NCI-H2081 treated with DMSO at 0.1 percent for 48 hours (cell line): ENCODE data around the gene DNAJC18.
"Not testable (repeated sequence)": the region's sequence is repeated elsewhere in the genome, so short reads cannot be mapped to it uniquely, and the experiment has no call there.

Experiments
- DNase-seq: peaks from one replicate; lab custom pipeline; 2025; lab: John Stamatoyannopoulos, UW

Gene DNAJC18

GRCh38 chr5:139386956-139387355 is 52.4 kb downstream of the DNAJC18 start:
- not testable (repeated sequence) for DNase-seq

GRCh38 chr5:139386050-139386438 is 53.3 kb downstream of the DNAJC18 start:
- no peak for DNase-seq

- no peak for DNase-seq
Measured at GRCh38 chr5:139385061-139386049, 54.0 kb downstream of the DNAJC18 start.

DNA sequence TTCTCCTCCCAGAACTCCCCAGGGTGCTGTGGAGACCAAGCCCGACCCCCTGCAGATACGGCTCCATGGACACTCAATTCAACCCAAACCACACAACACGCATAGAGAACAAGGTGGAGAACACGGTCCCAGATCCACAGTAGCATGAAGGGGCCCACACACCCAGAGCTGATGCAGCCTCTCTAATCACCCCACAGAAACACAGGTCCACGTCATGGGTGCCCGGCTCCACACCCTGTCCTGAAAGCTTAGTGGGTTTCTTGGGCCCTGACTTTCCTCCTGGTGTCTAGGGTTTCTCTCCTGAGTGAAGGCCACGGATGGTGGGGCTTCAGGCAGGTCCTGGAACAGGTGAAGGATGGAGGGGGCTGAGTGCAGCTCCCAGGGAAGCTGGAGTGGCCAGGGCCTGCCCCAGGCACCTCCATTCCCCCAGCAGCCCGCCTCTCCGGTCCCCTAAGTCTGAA is 54.7 kb downstream of the DNAJC18 start:
- no peak for DNase-seq

- DNase-seq, result no peak
Measured at GRCh38 chr5:139383993-139384590, 55.2 kb downstream of the DNAJC18 start.

DNA sequence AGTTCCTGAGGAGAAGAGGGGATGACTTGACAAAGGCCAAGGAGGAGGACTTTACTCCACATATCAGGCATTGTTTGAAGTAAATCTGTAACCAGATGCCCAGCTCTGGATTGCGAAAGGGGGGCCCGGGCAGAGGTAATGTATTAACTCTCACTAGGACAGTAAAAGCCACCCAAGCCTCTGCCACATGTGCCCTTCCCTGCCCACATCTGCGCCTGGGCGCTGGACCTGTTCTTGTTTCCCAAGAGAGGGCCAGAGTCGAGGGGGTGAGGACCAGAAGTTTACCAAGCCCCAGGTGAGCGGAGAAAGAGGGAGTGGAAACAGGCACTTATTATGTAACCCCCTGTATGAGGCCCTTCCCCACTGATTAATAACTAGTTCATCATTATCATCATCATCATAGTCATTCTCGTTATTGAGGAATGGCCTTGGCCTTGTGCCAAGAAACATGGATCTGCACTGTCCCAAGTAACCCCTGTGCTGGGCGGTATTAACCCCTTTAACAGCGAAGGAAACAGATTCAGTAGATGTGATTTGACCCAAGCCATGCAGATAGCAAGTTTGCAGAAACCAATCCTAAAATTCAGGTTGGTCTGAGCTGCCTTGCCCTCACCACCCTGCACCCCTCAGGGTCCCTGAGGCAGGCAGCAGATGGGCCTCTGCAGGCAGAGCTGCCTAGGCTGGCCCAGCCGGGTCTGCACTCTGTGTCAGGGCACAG is 55.9 kb downstream of the DNAJC18 start, which contains the start of gene SLC23A1:
Gene SLC23A1, minus strand, starts transcription at position 23 of the 718 bp plus-strand sequence. CDS start 44 bp downstream, outside the sequence.
- DNase-seq, result no peak

- DNase-seq, result no peak
Measured at GRCh38 chr5:139382807-139383206, 56.5 kb downstream of the DNAJC18 start.

DNA sequence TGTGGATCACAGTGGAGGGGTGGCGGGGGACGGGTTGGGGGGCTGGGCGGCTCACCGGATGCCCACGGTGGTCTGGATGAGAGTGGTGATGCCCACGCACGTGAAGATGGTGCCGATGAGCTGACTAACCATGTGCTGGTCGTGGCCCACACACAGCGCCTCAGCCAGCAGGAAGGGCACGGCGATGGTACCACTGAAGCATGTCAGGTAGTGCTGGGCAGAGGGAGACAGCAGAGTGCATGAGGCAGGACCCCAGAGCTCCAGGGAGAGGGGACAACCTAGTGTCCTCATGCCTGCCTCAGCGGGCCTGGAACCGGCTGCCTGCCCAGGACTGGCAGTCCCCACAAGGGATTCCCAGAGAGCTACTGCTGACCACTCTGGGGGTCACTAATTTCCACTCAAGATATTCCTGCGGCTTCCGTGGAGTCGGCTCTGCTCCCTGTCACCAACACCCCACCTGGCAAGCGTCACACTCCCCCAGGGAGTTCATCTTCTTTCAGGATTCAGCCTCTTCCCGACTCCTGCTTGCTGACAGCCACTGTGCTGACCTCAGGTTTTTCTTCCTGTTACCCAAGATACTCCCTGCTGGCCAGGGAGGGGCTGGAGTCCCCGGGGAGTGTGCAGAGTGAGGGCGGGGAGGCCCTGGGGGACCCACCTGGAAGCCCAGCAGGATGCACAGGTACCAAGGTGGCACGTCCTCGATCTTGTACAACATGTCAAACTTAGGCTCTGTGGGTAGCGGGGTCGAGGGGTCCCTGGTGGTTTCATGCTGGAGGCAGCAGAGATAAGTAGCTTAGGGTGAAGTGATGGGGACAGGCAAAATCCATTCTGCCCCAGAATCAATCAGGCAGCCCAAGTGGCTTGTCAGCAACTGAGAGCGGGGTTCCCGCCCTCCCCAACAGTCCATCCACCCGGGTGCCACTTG is 57.2 kb downstream of the DNAJC18 start:
- no peak for DNase-seq

DNA sequence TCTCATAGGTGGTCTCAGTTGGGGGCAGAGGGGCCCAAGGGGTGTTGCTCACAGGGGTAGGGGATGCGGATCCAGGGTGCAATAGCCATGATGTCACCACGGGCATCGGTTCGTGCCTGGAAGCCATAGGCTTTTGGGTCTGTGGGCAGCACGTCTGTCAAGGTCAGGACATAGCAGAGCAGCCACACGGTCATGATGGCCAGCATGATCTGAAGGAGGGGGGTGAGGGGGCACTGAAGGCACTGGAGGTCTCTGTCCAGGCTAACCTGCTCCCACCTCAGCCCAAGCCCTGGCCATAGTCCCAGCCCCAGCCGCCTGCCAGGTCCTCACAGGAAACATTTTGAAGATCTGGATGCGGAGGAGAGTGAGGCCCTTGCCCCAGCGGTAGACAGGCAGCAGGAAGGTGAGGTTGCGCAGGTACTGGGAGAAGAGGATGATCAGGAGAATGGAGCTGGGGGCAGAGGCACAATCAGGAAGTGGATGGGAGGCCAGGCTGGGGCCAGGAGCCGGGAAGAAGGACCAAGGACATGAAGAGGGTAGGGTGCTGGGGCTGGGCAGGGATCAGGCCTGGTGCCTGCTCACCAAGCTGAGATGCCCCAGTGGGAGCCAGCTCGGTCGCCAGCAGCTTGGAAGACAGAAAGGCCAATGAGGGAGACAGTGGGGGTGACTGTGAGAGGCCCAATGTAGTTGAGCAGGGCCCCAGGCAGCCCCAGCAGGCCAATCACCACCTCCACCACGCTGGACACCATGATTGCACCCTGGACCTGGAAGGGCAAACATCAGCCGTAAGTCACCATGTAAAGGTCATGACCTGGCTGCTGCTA is 59.5 kb downstream of the DNAJC18 start:
- DNase-seq, result no peak

- no peak for DNase-seq
Measured at GRCh38 chr5:139378941-139379361, 60.4 kb downstream of the DNAJC18 start.

DNA sequence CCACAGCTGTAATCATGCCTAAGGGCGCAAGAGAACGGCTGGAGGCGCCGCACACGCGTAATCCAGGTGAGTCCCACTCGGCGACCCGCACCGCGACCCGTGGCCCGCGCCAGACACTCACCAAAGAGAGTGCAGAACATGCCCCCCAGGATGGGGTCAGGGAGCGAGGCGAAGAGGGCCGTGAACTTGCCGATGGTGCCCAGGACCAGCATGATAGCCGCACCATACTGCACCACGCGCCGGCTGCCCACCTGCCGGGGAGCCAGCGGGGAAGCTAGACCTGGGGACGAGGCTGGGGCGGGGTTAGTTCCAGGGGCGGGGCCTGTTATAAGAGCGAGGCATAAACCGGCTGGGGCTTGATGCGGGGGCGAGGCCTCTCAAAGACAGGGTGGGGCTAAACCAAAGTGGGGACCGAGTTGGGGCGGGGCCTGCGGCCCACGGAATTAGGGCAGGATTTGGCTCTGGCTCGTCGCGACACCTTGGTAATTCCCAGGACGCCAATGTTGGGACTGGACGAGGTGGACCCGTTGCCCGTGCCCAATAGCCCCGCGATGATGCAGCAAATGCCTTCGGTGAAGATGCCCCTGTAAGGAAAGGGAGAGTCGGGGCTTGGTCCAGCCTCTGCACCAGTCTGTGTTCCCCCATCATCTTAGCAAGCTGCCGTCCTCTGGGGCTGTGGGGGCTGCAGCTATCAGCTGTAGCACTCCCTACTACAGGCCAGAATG is 61.1 kb downstream of the DNAJC18 start:
- DNase-seq, result no peak

DNA sequence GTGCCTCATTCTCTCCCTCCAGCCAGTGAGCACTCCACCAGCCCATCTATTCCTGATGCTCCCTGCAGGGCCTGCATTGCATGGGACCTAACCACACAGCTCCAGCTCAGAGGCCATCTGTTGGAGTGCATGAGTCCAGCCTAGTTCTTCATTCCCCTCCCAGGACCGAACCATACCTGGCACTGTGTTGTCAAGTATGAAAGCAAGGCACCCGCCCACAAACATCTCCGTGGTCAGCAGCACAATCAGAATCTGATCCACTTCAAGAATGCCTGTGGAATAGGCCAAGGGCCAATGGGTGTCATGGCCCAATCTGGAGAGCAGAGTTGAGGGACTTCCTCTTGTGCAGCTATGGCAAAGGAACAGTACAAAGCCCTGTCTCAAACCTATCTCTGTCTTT is 62.1 kb downstream of the DNAJC18 start:
- DNase-seq, result no peak

GRCh38 chr5:139376364-139376763 is 63.0 kb downstream of the DNAJC18 start:
- no peak for DNase-seq

DNA sequence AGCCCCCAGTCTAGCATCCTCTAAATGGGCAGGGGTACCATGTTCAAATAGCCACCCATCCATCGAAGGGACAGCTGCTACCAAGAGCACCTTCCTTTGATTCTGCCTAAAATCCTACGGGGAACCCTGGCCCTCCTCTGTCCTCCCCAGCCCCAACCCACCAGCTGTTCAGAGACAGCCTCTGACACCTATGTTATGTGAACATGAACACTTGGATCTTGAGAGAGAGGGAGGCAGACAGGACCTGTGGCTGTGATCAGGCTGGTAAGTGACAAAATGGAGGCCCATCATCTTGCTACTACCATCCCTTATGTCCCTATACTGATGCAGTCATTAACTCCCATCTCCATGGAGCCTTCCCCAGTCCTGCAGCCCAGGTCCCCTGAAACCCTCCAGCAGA is 64.4 kb downstream of the DNAJC18 start:
- no peak for DNase-seq

- no peak for DNase-seq
Measured at GRCh38 chr5:139371482-139372435, 67.6 kb downstream of the DNAJC18 start.

DNA sequence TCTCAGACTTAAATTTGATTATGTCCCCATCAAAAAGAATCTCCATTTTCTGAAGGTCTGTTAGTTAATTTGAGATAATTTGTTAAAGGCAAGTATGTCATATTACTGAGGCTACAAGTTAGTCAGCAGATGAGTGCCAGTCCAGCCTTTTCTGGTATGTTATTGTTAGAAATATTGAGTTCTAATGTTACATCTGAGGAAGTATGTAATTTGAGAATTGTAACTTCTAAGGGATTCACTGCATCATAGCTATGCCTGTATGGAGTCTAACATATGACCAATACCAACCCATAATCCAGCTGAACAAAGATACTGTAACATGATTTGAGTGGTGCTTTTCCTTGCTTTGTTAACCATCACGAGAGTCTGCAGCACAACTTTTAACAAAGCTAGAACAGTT is 70.1 kb downstream of the DNAJC18 start:
- DNase-seq, result no peak

DNA sequence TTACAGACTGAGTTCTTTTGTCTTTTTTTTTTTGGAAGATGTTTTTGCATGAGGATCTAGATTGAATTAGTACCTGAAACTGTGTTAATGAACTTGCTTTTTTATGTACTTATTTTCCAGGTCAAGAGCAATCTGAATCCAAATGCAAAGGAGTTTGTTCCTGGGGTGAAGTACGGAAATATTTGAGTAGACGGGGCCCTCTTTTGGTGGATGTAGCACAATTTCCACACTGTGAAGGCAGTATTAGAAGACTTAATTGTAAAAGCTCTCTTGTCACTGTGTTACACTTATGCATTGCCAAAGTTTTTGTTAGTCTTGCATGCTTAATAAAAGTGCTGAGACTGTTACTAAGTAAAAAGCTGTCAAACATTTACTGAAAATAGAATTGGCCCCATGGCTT is 70.7 kb downstream of the DNAJC18 start:
- no peak for DNase-seq

- no peak for DNase-seq
Measured at GRCh38 chr5:139364466-139364865, 74.9 kb downstream of the DNAJC18 start.

GRCh38 chr5:139363937-139364336 is 75.4 kb downstream of the DNAJC18 start:
- no peak for DNase-seq
